ENCODE measurements around the gene ZC4H2.

DNA sequence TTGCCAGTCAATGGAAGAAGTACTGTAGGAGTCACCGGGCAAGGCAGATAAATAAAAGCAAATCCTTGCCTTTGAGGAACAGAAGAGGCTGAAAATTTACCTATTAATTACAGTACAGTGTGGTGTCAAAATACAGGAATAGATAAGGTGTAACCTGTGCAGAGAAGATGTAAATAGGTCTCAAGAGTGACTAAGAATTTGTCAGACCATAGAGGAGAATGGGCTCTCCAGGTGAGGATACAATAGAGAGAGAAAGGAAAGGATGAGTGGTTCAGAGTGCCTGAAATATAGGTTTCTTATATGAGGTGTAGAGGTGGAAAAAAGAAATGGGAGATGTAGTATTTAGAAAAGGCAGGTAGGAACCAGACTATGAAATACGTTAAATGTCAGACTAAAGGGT lies 801 bp upstream of the ZC4H2 start:
- no peak for TF ChIP-seq RAD21 (IDR thresholded peaks at IDR 0.05; ENCODE audit: low read length)
- TF ChIP-seq, protein P1, sequence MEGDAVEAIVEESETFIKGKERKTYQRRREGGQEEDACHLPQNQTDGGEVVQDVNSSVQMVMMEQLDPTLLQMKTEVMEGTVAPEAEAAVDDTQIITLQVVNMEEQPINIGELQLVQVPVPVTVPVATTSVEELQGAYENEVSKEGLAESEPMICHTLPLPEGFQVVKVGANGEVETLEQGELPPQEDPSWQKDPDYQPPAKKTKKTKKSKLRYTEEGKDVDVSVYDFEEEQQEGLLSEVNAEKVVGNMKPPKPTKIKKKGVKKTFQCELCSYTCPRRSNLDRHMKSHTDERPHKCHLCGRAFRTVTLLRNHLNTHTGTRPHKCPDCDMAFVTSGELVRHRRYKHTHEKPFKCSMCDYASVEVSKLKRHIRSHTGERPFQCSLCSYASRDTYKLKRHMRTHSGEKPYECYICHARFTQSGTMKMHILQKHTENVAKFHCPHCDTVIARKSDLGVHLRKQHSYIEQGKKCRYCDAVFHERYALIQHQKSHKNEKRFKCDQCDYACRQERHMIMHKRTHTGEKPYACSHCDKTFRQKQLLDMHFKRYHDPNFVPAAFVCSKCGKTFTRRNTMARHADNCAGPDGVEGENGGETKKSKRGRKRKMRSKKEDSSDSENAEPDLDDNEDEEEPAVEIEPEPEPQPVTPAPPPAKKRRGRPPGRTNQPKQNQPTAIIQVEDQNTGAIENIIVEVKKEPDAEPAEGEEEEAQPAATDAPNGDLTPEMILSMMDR (conservative IDR thresholded peaks at IDR 0.05; ENCODE audit: low read depth, low read length): no peak
- no peak for TF ChIP-seq FOS (IDR thresholded peaks at IDR 0.05; ENCODE audit: low read depth, low read length)
- TF ChIP-seq POLR2A (IDR thresholded peaks at IDR 0.05; ENCODE audit: low read depth, low read length): no peak
- TF ChIP-seq, protein P2, sequence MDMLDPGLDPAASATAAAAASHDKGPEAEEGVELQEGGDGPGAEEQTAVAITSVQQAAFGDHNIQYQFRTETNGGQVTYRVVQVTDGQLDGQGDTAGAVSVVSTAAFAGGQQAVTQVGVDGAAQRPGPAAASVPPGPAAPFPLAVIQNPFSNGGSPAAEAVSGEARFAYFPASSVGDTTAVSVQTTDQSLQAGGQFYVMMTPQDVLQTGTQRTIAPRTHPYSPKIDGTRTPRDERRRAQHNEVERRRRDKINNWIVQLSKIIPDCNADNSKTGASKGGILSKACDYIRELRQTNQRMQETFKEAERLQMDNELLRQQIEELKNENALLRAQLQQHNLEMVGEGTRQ (IDR thresholded peaks at IDR 0.05; ENCODE audit: low read depth, low read length): no peak
- no peak for TF ChIP-seq MAFK (IDR thresholded peaks at IDR 0.05; ENCODE audit: low read depth, low read length)
- no peak for TF ChIP-seq MAZ (IDR thresholded peaks at IDR 0.05; ENCODE audit: borderline replicate concordance, low read depth, low read length)

Data from IMR-90 (cell line).